Measurements from ENCODE around the gene SETD2. TPM values are rescaled to one million over a fixed set of nuclear protein-coding genes. Genes with fewer than 3 reads are reported as not detected.
A peak's percentile ranks its signal among the peaks of the same experiment; 100 is the strongest.

The SETD2 gene
- total and polyA plus RNA-seq, 4 donors: 7.6 to 37.6 (median 19.0) TPM

- H3K36me3 ChIP-seq (ENCODE audit: control insufficient read depth in 4 of 4, insufficient read depth in 3 of 4, low read depth in 1 of 4, low read length in 3 of 4): no peaks in the 10 kb centered on the region
- no peak overlapping the region for H3K9ac ChIP-seq (ENCODE audit: low read depth in 1 of 2, low read length in 2 of 2)
- H3K27ac ChIP-seq (ENCODE audit: low read depth in 1 of 2, low read length in 2 of 2): peak overlapping the region in 1 of 2 donors; percentile 51
- peaks cover 6 to 19% (median 8%) of the 10 kb centered on the region in 4 donors for H3K4me1 ChIP-seq (ENCODE audit: control insufficient read depth in 4 of 4, insufficient read depth in 4 of 4, low read length in 3 of 4)
- peak; percentile 19 for TF ChIP-seq NR2F2 (IDR thresholded peaks at IDR 0.05)
- no peak for TF ChIP-seq CTCF (IDR thresholded peaks at IDR 0.05; ENCODE audit: low read depth, low read length, missing input control)
- no peak for DNase-seq (ENCODE audit: low spot score)
- H3K4me3 ChIP-seq (ENCODE audit: low read depth in 1 of 3, low read length in 3 of 3): no peak overlapping the region
- H3K27me3 ChIP-seq (ENCODE audit: control insufficient read depth in 4 of 4, insufficient read depth in 4 of 4, low read length in 3 of 4): no peaks in the 10 kb centered on the region
- no peaks in the 10 kb centered on the region for H3K9me3 ChIP-seq (ENCODE audit: control insufficient read depth in 4 of 4, low read length in 3 of 4)
- WGBS: 60% methylated on average over 5 of the region's 5 CpGs
Observed at GRCh38 chr3:46981932-46982471, 181.9 kb downstream of the SETD2 start.

GRCh38 chr3:46979958-46980497 is 183.9 kb downstream of the SETD2 start:
- H3K36me3 ChIP-seq (ENCODE audit: control insufficient read depth in 4 of 4, insufficient read depth in 3 of 4, low read depth in 1 of 4, low read length in 3 of 4): no peaks in the 10 kb centered on the region
- H3K9ac ChIP-seq (ENCODE audit: low read depth in 1 of 2, low read length in 2 of 2): no peak overlapping the region
- no peak for DNase-seq (ENCODE audit: low spot score)
- no peaks in the 10 kb centered on the region for H3K9me3 ChIP-seq (ENCODE audit: control insufficient read depth in 4 of 4, low read length in 3 of 4)
- TF ChIP-seq ZBTB33 (IDR thresholded peaks at IDR 0.05): no peak
- TF ChIP-seq EGR1 (IDR thresholded peaks at IDR 0.05; ENCODE audit: low read depth in 2 of 2): no peak
- TF ChIP-seq CTCF (IDR thresholded peaks at IDR 0.05; ENCODE audit: low read depth, low read length, missing input control): no peak
- no peak for TF ChIP-seq HNF4G (IDR thresholded peaks at IDR 0.05)
- no peak for TF ChIP-seq JUND (IDR thresholded peaks at IDR 0.05)
- TF ChIP-seq NR2F2 (IDR thresholded peaks at IDR 0.05): no peak
- no peak for TF ChIP-seq HNF4A (conservative IDR thresholded peaks at IDR 0.05)
- peaks cover 6 to 21% (median 12%) of the 10 kb centered on the region in 4 donors for H3K4me1 ChIP-seq (ENCODE audit: control insufficient read depth in 4 of 4, insufficient read depth in 4 of 4, low read length in 3 of 4)
- 9% methylated on average over 39 of the region's 40 CpGs for WGBS
- H3K4me3 ChIP-seq (ENCODE audit: low read depth in 1 of 3, low read length in 3 of 3): peak overlapping the region; percentile 60 to 74 (median 68)
- H3K27ac ChIP-seq (ENCODE audit: low read depth in 1 of 2, low read length in 2 of 2): no peak overlapping the region
- H3K27me3 ChIP-seq (ENCODE audit: control insufficient read depth in 4 of 4, insufficient read depth in 4 of 4, low read length in 3 of 4): no peaks in the 10 kb centered on the region
